ENCODE data around the gene ZBTB17.

DNA sequence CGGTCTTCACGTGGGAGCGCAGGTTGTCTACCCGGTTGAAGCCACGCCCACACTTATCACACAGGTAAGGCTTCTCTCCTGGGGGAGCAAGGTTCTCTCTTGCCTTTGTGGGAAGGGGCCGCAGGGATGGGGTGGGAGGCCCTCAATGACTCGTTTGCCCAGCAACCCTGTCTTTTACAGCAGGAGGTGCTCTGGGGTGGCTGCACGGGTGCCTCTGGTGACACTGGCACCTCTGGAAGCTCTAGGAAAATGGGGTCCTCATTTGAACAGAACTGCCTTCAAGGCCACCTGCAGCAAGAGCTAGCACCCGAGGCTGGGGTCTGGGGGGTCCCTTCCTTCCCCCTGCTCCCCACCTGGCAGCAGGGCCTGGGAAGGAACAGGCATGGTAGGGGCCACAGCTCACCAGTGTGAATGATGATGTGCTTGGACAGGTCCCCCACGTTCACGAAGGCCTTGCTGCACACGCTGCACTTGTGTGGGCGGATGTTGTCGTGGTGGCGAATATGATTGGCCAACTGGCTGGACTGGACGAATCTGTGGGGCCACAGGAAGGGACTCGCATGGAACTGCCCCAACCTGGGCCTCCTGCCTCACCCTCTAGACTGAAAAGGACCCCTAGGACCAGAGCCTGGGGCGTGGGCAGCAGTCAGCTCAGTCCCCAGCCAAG lies 33.1 kb downstream of the ZBTB17 start:
- no peak for TF ChIP-seq POLR2AphosphoS5 (IDR thresholded peaks at IDR 0.05; ENCODE audit: low read depth, low read length)
- TF ChIP-seq, protein P1, sequence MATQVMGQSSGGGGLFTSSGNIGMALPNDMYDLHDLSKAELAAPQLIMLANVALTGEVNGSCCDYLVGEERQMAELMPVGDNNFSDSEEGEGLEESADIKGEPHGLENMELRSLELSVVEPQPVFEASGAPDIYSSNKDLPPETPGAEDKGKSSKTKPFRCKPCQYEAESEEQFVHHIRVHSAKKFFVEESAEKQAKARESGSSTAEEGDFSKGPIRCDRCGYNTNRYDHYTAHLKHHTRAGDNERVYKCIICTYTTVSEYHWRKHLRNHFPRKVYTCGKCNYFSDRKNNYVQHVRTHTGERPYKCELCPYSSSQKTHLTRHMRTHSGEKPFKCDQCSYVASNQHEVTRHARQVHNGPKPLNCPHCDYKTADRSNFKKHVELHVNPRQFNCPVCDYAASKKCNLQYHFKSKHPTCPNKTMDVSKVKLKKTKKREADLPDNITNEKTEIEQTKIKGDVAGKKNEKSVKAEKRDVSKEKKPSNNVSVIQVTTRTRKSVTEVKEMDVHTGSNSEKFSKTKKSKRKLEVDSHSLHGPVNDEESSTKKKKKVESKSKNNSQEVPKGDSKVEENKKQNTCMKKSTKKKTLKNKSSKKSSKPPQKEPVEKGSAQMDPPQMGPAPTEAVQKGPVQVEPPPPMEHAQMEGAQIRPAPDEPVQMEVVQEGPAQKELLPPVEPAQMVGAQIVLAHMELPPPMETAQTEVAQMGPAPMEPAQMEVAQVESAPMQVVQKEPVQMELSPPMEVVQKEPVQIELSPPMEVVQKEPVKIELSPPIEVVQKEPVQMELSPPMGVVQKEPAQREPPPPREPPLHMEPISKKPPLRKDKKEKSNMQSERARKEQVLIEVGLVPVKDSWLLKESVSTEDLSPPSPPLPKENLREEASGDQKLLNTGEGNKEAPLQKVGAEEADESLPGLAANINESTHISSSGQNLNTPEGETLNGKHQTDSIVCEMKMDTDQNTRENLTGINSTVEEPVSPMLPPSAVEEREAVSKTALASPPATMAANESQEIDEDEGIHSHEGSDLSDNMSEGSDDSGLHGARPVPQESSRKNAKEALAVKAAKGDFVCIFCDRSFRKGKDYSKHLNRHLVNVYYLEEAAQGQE (IDR thresholded peaks at IDR 0.05; ENCODE audit: insufficient read depth in 1 of 2, low read depth in 2 of 2, low read length in 2 of 2): no peak

Data from PFSK-1 (cell line).